ENCODE results near the gene IDH2.
A peak's percentile ranks its signal among the peaks of the same experiment; 100 is the strongest.

IDH2 gene

DNA sequence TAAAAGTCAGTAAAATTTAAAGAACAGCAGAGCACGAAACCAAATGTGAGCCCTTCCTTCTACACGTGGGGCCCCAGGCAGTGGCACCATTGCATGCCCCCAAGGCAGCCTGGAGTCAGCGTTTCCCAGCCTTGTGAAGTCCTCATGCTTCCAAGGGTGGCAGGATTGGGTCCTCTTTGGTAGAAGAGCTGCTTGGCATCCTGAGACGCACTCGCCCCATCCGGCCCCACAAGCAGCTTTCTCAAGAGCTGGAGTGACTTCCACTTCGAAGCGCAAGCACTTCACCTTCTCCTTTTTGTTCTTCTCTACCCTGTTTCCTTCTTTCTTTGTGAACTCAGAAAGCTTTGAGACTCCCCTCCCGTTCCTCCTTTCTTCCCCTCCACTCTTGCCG, 66.4 kb downstream of the IDH2 start:
- TF ChIP-seq, protein P1, sequence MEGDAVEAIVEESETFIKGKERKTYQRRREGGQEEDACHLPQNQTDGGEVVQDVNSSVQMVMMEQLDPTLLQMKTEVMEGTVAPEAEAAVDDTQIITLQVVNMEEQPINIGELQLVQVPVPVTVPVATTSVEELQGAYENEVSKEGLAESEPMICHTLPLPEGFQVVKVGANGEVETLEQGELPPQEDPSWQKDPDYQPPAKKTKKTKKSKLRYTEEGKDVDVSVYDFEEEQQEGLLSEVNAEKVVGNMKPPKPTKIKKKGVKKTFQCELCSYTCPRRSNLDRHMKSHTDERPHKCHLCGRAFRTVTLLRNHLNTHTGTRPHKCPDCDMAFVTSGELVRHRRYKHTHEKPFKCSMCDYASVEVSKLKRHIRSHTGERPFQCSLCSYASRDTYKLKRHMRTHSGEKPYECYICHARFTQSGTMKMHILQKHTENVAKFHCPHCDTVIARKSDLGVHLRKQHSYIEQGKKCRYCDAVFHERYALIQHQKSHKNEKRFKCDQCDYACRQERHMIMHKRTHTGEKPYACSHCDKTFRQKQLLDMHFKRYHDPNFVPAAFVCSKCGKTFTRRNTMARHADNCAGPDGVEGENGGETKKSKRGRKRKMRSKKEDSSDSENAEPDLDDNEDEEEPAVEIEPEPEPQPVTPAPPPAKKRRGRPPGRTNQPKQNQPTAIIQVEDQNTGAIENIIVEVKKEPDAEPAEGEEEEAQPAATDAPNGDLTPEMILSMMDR (IDR thresholded peaks at IDR 0.05; ENCODE audit: low read depth, low read length), result no peak
- DNase-seq (ENCODE audit: low read depth in 2 of 2), result no peak
- H3K4me3 ChIP-seq (replicated peaks in 1 of 2; ENCODE audit: low read depth in 2 of 2, low read length in 2 of 2), result no peak overlapping the region

DNA sequence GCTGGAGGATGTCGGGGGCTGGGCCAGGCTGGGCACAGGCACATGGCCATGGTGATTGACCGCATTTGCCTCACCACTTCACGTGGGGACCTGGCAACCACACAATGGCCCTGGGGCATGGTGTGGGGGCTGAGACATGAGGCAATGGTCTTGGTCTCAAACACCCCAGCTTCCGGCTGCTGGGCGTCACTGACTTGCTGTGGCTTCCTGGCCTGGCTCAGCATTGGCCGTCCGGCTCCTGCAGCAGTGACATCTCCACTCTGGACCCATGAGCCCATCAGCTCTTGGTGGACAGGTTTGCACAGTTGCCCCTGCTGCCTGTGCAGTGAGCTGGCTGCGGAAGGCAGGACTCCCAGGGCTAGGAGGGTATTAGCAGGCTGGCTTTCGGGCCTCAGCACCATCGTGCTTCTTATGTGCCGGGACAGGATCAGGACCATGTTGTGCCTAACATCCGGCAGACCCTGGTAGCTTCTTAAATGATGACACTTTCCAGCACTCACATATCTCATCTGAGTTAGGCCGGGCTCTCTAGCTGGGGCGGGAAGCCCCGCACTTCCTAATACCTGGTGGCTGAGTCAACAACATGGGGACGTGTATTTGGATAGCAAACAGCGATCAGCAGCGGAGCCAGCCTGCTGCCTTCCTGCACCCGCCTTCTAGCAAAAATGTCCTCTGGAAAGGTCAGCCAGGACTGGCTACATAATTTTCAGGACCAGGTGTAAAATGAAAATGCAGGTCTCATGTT, 67.0 kb downstream of the IDH2 start:
- TF ChIP-seq, protein P1 (IDR thresholded peaks at IDR 0.05; ENCODE audit: low read depth, low read length), result no peak
- no peak overlapping the region for H3K4me3 ChIP-seq (replicated peaks in 1 of 2; ENCODE audit: low read depth in 2 of 2, low read length in 2 of 2)
- DNase-seq (ENCODE audit: low read depth in 2 of 2), result peak; percentile 56 to 67

DNA sequence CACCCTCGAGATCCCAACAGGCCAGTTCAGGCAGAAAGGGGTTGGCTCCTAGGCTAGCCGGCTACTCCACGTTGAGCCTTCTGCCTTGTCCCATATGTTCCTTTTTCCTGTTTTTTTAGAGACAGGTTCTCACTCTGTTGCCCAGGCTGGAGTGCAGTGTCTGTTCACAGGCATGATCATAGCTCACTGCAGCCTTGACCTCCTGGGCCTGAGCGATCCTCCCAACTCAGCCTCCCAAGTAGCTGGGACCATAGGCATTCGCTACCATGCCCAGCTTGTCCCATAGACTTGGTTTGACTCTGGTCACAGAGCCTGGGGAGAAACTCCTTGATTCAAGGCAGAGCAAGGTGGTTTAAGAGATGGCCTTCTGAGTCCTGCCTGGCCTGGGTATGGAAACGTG, 68.8 kb downstream of the IDH2 start:
- H3K4me3 ChIP-seq (replicated peaks in 1 of 2; ENCODE audit: low read depth in 2 of 2, low read length in 2 of 2), result no peak overlapping the region

More for the DNA sequence above, 68.8 kb downstream of the IDH2 start:
- no peak for DNase-seq (ENCODE audit: low read depth in 2 of 2)
- TF ChIP-seq, protein P1 (IDR thresholded peaks at IDR 0.05; ENCODE audit: low read depth, low read length), result no peak

Measured in cardiac fibroblast (primary cell).